Brain microvascular endothelial cell (primary cell): ENCODE data around the gene KATNB1.
"Not testable (repeated sequence)": the region's sequence is repeated elsewhere in the genome, so short reads cannot be mapped to it uniquely, and the experiment has no call there.

Experiments used
- DNase-seq: peaks from one replicate; pipeline ENCODE4 v3.0.0-alpha.2; 2020
- H3K27ac ChIP-seq: fragments of 250-450 bp; sonication (Bioruptor Pico); 2 replicates; pipeline ENCODE4 v1.5.1; 2020; ENCODE audit warnings: mild to moderate bottlenecking, moderate library complexity
- H3K27me3 ChIP-seq: fragments of 250-450 bp; sonication (Bioruptor Pico); replicated peaks from 2 replicates; pipeline ENCODE4 v1.5.1; 2020; ENCODE audit warnings: mild to moderate bottlenecking
- H3K36me3 ChIP-seq: fragments of 250-450 bp; sonication (Bioruptor Pico); replicated peaks from 2 replicates; pipeline ENCODE4 v1.5.1; 2020; ENCODE audit warnings: mild to moderate bottlenecking
- H3K4me3 ChIP-seq: 2 replicates; pipeline ENCODE4 v1.5.1; 2011; ENCODE audit warnings: low read depth, mild to moderate bottlenecking, control low read depth, low read length, moderate library complexity
- CTCF ChIP-seq: IDR thresholded peaks from 2 replicates; pipeline ENCODE4 v1.5.1; 2011; ENCODE audit warnings: low read depth, mild to moderate bottlenecking, moderate library complexity, low read length, control low read depth, inconsistent platforms; ENCODE audit errors: missing control alignments
- in situ Hi-C: cut with HindIII; loops from 2 replicates; pipeline ENCODE4 v1.10.0; 2017; ENCODE audit warnings: low sequenced_read_pairs, low pct_ligation_motif_present

The KATNB1 gene

DNA sequence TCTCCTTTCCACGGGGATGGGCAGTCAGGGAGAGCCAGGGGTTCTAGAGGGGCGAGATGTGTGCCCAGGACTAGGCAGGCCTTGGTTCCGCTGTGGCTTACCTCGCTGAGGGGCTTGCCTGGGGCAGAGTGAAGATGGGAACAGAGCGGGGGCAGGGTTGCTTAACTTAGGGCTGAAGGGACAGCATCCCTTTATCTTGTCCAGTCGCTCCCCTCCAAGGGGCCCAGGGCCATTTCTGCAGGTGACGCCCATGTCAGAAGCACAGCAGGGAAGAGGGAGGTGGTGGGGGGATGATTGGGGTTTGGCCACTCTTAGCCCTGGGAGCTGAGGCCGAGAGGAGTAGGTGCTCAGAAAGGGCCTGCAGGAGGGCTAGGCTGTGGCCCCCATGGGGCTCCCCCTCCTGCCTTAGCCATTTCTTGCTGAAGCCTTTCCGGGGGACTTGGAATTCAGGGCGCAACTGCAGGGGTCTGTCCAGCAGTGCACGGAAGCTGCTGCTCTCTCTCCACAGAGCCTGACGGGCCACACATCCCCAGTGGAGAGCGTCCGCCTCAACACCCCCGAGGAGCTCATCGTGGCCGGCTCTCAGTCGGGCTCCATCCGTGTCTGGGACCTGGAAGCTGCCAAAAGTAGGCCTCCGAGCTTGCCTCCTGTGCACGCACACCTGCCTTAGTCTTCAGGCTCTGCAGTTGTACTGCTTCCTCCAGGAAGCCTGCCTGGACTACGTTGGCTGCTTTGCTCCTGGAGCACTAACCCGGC, 8.5 kb downstream of the KATNB1 start:
- no peak for TF ChIP-seq CTCF
- in situ Hi-C loops, result no loop called here
- no peak for DNase-seq

DNA sequence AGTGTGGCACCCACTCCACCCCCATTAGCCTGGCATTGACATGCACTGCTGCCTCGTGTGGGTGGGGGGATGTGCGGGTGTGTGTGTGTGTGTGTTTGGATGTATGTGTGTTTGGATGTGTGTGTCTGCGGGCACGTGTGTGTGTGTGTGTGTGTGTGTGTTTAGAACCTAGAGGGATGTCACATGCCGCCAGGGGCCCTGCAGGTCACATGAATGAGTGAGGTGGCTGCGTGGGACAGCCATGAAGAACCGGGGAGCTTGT, 9.0 kb downstream of the KATNB1 start:
- Histone ChIP-seq H3K4me3 (no peak overlapping the region), H3K27ac (no peak overlapping the region), H3K36me3 (no peaks in the 10 kb centered on the region), H3K27me3 (no peaks in the 10 kb centered on the region)
- in situ Hi-C loops, result no loop called here
- TF ChIP-seq CTCF, result no peak
- DNase-seq, result no peak

More for the DNA sequence above, 8.5 kb downstream of the KATNB1 start:
- Histone ChIP-seq H3K36me3 (no peaks in the 10 kb centered on the region), H3K4me3 (no peak overlapping the region), H3K27ac (no peak overlapping the region), H3K27me3 (no peaks in the 10 kb centered on the region)

DNA sequence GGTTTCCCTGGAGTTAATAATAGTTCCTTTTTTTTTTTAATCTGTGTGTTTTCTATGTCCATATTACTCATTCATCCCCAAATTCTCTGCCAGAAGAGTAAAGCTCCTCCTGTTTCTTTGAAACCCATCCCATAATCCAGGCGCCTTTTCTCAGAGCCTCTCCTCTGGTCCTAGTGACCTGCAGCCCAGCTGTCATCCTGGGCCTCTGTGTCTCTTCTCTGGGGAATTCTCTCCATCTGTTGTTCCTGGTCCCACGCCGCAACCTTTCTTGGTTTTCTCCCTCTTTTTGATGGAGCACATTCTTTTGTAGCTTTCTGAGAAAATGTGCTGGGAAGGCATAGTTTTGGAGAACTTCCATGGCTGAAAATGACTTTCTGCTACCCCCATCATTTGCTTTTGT, 10.2 kb downstream of the KATNB1 start:
- no peak overlapping the region for H3K4me3 ChIP-seq
- in situ Hi-C loops, result no loop called here
- no peak overlapping the region for H3K27ac ChIP-seq
- no peaks in the 10 kb centered on the region for H3K36me3 ChIP-seq
- TF ChIP-seq CTCF, result no peak
- no peaks in the 10 kb centered on the region for H3K27me3 ChIP-seq
- DNase-seq, result no peak

GRCh38 chr16:57746316-57746715, 10.7 kb downstream of the KATNB1 start:
- H3K27me3 ChIP-seq, H3K4me3 ChIP-seq, in situ Hi-C loops, H3K27ac ChIP-seq, H3K36me3 ChIP-seq, DNase-seq: not testable (repeated sequence)

GRCh38 chr16:57747091-57747490, 11.5 kb downstream of the KATNB1 start:
- no peak for DNase-seq
- in situ Hi-C loops, result no loop called here
- H3K27ac ChIP-seq, result no peak overlapping the region
- no peak overlapping the region for H3K4me3 ChIP-seq
- no peak for TF ChIP-seq CTCF
- H3K27me3 ChIP-seq, result no peaks in the 10 kb centered on the region
- H3K36me3 ChIP-seq, result no peaks in the 10 kb centered on the region

- DNase-seq, result no peak
- TF ChIP-seq CTCF, result no peak
- in situ Hi-C loops, result no loop called here
- Histone ChIP-seq H3K4me3 (no peak overlapping the region), H3K27ac (no peak overlapping the region), H3K27me3 (no peaks in the 10 kb centered on the region), H3K36me3 (no peaks in the 10 kb centered on the region)
These were observed 11.9 kb downstream of the KATNB1 start for GRCh38 chr16:57747496-57747895.
